HUES64 (cell line): ENCODE data around the gene FAM9C.
"Not testable (repeated sequence)": the region's sequence is repeated elsewhere in the genome, so short reads cannot be mapped to it uniquely, and the experiment has no call there.

Experiments
- H3K27ac ChIP-seq: 2 replicates; pipeline ENCODE4 v1.7.0; 2013; ENCODE audit warnings: low read depth, low read length, inconsistent platforms
- H3K27me3 ChIP-seq: 2 replicates; pipeline ENCODE4 v1.6.1; 2013; ENCODE audit warnings: mild to moderate bottlenecking, low read length; ENCODE audit not compliant: insufficient read depth
- H3K36me3 ChIP-seq: 2 replicates; pipeline ENCODE4 v1.6.1; 2013; ENCODE audit warnings: mild to moderate bottlenecking, low read length; ENCODE audit not compliant: insufficient read depth
- H3K4me1 ChIP-seq: 2 replicates; pipeline ENCODE4 v1.6.1; 2013; ENCODE audit warnings: mild to moderate bottlenecking, low read length, moderate library complexity; ENCODE audit not compliant: insufficient read depth
- H3K4me3 ChIP-seq: 2 replicates; pipeline ENCODE4 v1.5.1; 2013; ENCODE audit warnings: mild to moderate bottlenecking, low read length, moderate library complexity
- H3K9ac ChIP-seq: 2 replicates; pipeline ENCODE4 v1.6.1; 2013; ENCODE audit warnings: mild to moderate bottlenecking, low read depth, low read length
- H3K9me3 ChIP-seq: 2 replicates; pipeline ENCODE4 v1.6.1; 2013; ENCODE audit warnings: low read depth, low read length; ENCODE audit not compliant: insufficient read depth
- WGBS: fragments of 150-250, 120-280 bp; methylation state at CpG from one replicate; pipeline ENCODE4 v1.1.7; 2013; ENCODE audit warnings: missing lambda C conversion rate; 5-methylcytosine and 5-hydroxymethylcytosine counted together

FAM9C gene

DNA sequence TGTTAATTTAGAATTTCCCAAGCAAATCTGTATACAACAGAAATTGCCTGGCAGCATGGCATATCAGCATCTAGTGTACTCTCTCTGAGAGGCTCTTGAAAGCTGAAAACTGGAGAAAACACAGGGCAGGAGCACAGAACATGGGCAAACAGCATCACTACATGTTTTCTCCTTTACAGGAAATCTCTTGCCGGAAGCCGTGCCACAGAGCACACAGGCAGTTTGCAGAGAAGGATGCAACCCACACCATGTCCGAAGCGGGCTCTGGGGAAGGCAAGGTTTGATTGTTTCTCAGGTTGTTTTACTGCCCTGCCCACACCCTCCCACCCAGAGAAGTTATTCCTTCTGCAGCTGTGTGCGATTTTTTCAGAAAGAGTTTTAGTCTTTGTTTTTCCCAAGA, 41.1 kb upstream of the FAM9C start:
- Histone ChIP-seq H3K27ac (no peak overlapping the region), H3K9me3 (no peaks in the 10 kb centered on the region), H3K4me3 (no peak overlapping the region), H3K9ac (no peak overlapping the region), H3K36me3 (no peaks in the 10 kb centered on the region), H3K27me3 (no peaks in the 10 kb centered on the region), H3K4me1 (no peaks in the 10 kb centered on the region)
- WGBS = 85% methylated on average over 2 of the region's 5 CpGs

DNA sequence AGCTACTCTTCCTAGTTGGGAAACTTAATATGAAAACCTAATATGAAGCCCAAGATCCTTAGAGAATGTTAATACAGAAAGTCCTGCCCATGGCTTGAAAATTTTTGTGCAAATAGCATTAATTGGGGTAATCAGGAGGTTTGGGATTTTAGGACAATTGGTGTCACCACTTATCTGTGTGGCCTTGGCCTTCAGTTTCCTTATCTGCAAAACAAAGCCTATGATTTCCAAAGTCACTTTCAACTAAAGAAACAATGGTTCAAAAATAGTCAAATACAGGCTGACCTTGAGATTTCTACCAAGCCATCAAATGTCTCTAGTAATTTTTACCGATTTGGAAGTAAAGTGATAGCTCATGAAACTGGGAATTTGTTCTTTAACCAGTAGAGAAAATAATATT, 40.2 kb upstream of the FAM9C start:
- no peaks in the 10 kb centered on the region for H3K36me3 ChIP-seq
- no peaks in the 10 kb centered on the region for H3K27me3 ChIP-seq
- H3K27ac ChIP-seq = no peak overlapping the region
- H3K9ac ChIP-seq = no peak overlapping the region
- no peaks in the 10 kb centered on the region for H3K9me3 ChIP-seq
- no CpG with 5 or more reads among the region's 1 CpG for WGBS
- no peaks in the 10 kb centered on the region for H3K4me1 ChIP-seq
- no peak overlapping the region for H3K4me3 ChIP-seq

DNA sequence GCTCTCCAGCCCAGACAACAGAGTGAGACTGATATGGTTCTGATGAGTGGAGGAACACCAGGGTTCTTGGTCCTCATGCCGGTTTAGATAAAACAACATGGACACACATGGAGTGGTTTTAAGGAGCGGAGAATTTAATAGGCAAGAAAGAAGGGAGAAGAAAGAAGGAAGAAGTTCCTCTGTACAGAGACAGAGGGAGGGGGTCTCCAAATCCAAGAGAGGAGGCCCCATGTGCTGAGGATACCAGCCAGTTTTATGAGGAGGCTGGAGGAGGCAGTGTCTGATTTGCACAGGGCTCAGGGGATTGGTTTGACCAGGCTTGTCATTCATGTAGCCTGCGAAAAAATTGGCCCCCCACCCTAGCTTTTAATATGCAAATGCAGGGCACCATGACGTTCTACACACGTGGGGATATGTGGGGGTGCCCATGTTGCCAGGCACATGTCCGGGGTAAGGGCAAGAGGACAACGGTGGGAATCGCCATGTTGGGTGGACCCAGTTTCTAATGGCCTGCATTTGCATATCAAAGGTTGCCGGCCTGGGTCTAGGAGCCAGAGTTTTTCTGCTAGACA, 39.4 kb upstream of the FAM9C start:
- H3K4me1 ChIP-seq, H3K27me3 ChIP-seq, H3K27ac ChIP-seq, H3K4me3 ChIP-seq, H3K9ac ChIP-seq, H3K36me3 ChIP-seq, H3K9me3 ChIP-seq: not testable (repeated sequence)
- WGBS = 47% methylated on average over 9 of the region's 9 CpGs

DNA sequence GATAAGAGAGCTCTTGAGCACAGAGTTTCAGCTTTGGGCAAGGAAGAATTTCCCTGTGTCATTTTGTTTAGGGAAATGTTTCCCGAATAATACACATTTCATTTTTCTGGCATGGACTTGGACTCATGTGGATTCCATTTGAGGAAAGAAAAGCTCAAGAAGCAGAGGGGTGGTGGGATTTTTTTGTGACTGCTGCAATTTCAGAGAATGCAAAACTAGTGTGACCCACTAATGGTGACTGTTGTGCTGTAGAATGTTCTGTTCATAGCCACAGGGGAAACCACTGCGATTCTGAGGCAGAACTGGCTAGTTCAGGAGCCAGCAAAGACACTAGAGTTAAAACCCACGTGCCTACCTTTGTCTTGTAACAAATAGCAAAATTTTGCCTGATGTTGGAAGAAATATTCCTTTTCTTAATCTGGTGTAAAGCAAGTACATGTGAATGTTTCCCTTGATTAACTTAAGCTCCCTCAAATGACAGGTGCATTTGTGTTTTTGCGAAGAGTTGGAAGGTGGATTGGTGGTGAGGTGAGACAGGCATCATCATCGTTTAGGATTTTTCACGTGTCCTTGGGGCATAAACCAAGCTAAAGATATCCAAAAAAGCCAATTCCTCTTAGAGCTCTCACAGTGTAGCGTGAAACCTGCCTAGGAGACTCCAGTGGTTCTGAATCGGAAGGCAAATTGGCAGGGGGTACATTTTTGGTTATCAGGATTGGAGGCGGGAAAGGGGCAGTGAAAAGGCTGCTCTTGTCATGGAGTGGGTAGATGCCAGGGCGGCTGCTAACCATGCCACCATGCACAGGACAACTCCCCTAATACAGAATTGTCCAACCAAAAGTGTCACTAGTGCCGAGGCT, 38.0 kb upstream of the FAM9C start:
- no peak overlapping the region for H3K27ac ChIP-seq
- H3K4me1 ChIP-seq = 0 out of 2 replicates have a peak, but pooled peaks cover 3% of the 10 kb centered on the region
- H3K9me3 ChIP-seq = no peaks in the 10 kb centered on the region
- 84% methylated on average over 11 of the region's 11 CpGs for WGBS
- no peaks in the 10 kb centered on the region for H3K36me3 ChIP-seq
- no peak overlapping the region for H3K9ac ChIP-seq
- no peak overlapping the region for H3K4me3 ChIP-seq
- no peaks in the 10 kb centered on the region for H3K27me3 ChIP-seq

DNA sequence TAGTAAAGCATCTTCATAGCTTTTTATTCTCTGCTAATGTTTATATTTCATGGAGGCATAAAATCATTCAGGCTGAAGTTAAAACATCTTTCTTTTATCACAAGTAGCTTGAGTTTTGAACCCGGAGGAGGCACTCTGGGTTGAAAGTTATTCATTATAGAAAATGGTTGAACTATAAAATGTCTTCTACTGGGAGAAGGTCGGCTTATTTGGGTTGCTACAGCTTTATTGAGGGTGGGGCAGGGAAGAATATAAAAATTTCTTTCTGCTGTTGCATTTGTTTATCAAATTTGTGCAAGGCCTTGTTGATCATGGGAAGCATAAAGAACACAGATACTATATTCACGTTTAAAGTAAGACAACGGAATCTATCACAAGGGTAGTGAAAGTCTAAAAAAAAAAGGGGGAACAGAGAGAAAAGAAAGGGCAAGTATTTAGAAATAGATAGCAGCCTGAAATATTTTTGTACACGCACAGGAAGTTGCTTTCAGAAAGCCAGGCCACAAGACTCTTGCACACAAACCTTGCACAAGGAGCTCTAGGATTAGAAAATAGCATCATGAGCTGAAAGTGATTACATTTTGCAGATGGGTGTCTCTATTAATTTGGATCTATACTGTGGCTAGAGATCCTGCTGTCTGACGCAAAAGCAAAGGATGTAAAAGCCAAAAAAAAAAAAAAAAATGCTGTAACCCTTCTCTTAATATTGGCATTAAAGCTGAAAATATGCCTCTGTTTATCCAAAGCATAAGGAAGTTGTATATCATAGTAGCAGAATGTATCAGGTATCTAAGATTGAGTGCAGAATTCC, 37.2 kb upstream of the FAM9C start:
- 0 out of 2 replicates have a peak, but pooled peaks cover 3% of the 10 kb centered on the region for H3K4me1 ChIP-seq
- WGBS = 94% methylated on average over 6 of the region's 6 CpGs
- no peaks in the 10 kb centered on the region for H3K36me3 ChIP-seq
- no peak overlapping the region for H3K27ac ChIP-seq
- no peak overlapping the region for H3K4me3 ChIP-seq
- H3K27me3 ChIP-seq = no peaks in the 10 kb centered on the region
- H3K9ac ChIP-seq = no peak overlapping the region
- H3K9me3 ChIP-seq = no peaks in the 10 kb centered on the region

DNA sequence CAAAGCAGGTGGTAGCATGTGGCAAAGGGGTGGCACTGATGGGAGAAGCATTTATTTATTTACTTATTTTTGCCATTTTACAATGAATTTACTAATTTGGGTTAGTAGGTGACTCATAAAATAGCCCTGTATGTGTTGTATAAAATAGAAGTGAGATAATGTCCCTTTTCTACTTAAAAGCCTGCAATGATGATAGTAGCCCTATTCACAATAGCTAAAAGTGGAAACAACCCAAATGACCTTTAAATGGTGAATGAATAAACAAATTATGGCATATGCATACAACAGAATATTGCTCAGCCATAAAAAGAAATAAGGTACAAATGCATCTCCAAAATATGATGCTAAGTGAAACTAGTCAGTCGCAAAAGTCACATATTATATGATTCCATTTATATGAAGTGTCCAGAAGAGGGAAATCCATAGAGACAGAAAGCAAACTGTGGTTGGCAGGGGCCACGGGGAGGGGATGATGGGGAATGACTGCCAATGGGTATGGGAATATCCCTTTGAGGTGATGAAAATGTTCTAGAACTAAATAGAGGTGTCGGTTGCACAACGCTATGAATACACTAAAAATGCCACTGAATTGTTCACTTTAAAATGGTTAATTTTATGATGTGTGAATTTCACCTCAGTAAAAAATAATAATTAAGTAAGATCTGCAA, 35.8 kb upstream of the FAM9C start:
- no peak overlapping the region for H3K27ac ChIP-seq
- H3K9ac ChIP-seq = no peak overlapping the region
- 100% methylated on average over 1 of the region's 4 CpGs for WGBS

DNA sequence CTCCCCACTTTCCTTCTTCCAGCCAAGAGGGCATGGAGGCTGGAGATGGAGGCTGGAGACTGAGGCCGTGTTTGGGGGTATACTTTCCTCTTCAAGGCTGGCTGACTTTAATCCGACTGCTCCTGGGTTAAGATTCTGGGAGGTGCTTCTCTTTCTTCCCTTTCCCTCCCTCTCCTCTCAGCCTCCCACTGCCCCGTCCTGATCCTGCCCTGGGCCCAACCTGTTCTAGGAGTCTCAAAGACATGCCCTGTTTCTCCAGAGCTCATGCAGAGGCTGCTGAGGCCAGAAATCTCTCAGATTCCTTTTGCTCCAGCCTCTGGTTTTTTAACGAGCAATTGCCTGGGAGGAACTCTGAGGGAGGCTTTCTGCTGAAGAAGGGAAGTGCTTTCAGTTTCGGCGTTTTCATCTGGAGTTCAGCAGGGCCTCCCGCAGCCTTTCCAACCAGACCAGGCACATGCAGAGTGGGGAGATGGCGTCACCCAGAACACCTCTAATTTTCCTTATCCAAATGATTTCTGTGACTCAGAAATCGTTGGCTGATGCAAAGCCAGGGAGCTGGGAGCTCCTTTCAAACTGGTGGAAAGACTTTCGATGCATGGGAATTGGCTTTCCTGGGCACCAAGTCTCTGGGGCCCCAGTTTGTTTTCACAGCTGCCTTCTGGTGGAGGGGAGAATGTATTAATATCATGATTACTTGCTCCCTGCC, 34.5 kb upstream of the FAM9C start:
- Histone ChIP-seq H3K9ac (no peak overlapping the region), H3K27me3 (no peaks in the 10 kb centered on the region), H3K4me1 (0 out of 2 replicates have a peak, but pooled peaks cover 3% of the 10 kb centered on the region), H3K4me3 (no peak overlapping the region), H3K36me3 (no peaks in the 10 kb centered on the region), H3K27ac (no peak overlapping the region), H3K9me3 (no peaks in the 10 kb centered on the region)
- WGBS = 71% methylated on average over 9 of the region's 10 CpGs

More for the DNA sequence above, 35.8 kb upstream of the FAM9C start:
- Histone ChIP-seq H3K36me3 (no peaks in the 10 kb centered on the region), H3K9me3 (no peaks in the 10 kb centered on the region), H3K4me1 (0 out of 2 replicates have a peak, but pooled peaks cover 3% of the 10 kb centered on the region), H3K4me3 (no peak overlapping the region), H3K27me3 (no peaks in the 10 kb centered on the region)

DNA sequence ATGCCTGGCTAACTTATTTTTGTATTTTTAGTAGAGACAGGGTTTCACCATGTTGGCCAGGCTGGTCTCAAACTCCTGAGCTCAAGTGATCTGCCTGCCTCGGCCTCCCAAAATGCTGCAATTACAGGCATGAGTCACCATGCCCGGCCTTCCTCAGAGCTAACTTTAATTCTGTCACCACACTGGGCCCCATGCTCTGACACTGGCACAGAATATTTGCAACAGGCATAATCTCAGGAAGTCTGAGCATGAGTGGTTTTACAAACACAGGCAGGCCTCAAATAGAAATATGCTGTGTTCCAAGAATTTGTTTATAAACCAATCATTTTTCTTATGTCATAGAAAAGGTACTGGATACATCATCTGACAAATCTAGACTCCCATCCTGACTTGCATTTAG, 32.7 kb upstream of the FAM9C start:
- Histone ChIP-seq H3K4me1 (0 out of 2 replicates have a peak, but pooled peaks cover 3% of the 10 kb centered on the region), H3K27ac (no peak overlapping the region), H3K9ac (no peak overlapping the region), H3K9me3 (no peaks in the 10 kb centered on the region), H3K4me3 (no peak overlapping the region), H3K36me3 (no peaks in the 10 kb centered on the region), H3K27me3 (no peaks in the 10 kb centered on the region)
- WGBS = 78% methylated on average over 2 of the region's 2 CpGs

DNA sequence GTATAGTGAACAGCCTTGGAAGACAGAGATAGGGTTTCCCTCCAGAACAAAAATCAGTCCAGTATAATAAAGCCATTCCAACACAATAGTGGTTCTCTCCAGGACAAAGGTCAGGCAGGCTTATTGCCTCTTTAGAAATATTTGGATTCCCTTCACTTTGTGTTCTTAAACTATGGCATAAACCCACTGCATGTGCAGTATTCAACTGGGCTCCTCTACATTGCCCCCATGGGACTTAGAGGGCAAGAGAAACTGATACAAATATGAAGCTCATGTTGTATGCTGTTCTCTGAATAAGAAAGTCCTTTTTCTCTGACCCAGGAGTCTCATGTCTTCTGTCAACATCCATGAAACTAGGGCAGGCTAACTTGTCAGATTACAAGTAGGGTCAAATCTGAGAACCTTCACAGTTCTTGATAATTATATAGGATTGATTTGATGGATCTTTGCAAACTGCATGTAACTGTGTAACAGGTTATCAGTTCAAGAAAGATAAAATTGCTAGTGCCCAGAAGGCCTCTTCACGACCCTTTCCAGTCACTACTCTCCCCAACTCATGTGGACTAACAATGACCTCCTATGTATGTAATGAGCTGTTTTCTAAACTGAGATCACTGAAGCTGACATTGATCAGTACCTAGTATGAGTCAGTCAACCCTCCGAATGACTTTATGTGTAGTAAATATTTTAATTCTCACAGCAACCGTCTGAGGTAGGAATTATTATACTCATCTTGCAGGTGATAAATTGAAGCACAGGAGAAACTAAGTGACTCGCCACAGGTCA, 31.9 kb upstream of the FAM9C start:
- H3K36me3 ChIP-seq = no peaks in the 10 kb centered on the region
- no peaks in the 10 kb centered on the region for H3K27me3 ChIP-seq
- H3K27ac ChIP-seq = no peak overlapping the region
- no peak overlapping the region for H3K9ac ChIP-seq
- H3K4me3 ChIP-seq = no peak overlapping the region
- no peaks in the 10 kb centered on the region for H3K9me3 ChIP-seq
- WGBS = 91% methylated on average over 3 of the region's 4 CpGs
- 0 out of 2 replicates have a peak, but pooled peaks cover 3% of the 10 kb centered on the region for H3K4me1 ChIP-seq
